ENCODE measurements around the gene CKAP5.

Gene CKAP5

DNA sequence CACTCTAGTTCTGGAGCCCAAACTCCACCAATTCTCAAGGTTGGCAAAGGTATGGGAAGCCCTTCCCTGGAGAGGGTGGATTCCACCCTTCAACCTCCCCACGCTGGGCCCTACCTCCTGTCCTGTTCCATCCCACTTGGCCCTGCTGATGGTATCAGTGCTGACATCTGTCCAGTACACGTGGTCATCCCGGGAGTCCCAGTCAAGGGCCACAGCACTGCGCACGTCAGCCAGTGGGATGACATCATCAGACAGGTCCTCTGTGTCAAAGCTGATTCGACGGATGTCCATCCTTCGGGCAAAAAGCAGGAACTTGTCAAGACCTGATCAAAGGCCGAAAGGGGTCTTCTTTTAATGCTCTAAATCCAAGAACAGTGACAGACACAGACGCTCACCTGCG, 40.1 kb upstream of the CKAP5 start:
- TF ChIP-seq, protein P1, sequence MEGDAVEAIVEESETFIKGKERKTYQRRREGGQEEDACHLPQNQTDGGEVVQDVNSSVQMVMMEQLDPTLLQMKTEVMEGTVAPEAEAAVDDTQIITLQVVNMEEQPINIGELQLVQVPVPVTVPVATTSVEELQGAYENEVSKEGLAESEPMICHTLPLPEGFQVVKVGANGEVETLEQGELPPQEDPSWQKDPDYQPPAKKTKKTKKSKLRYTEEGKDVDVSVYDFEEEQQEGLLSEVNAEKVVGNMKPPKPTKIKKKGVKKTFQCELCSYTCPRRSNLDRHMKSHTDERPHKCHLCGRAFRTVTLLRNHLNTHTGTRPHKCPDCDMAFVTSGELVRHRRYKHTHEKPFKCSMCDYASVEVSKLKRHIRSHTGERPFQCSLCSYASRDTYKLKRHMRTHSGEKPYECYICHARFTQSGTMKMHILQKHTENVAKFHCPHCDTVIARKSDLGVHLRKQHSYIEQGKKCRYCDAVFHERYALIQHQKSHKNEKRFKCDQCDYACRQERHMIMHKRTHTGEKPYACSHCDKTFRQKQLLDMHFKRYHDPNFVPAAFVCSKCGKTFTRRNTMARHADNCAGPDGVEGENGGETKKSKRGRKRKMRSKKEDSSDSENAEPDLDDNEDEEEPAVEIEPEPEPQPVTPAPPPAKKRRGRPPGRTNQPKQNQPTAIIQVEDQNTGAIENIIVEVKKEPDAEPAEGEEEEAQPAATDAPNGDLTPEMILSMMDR (IDR thresholded peaks at IDR 0.05): no peak
- H3K9me3 ChIP-seq (ENCODE audit: control insufficient read depth, low read length): no peaks in the 10 kb centered on the region
- no peak overlapping the region for H3K27ac ChIP-seq
- no peak overlapping the region for H2AFZ ChIP-seq
- no peak overlapping the region for H3K4me3 ChIP-seq (ENCODE audit: low read depth, low read length)
- no peaks in the 10 kb centered on the region for H3K4me1 ChIP-seq
- no peaks in the 10 kb centered on the region for H3K36me3 ChIP-seq (ENCODE audit: control insufficient read depth, insufficient read depth, low read length)
- H3K4me2 ChIP-seq (ENCODE audit: low read length): no peak overlapping the region
- no peak overlapping the region for H3K9ac ChIP-seq
- H3K27me3 ChIP-seq (ENCODE audit: control insufficient read depth, insufficient read depth, low read length): no peaks in the 10 kb centered on the region
- H3K79me2 ChIP-seq: no peaks in the 10 kb centered on the region

DNA sequence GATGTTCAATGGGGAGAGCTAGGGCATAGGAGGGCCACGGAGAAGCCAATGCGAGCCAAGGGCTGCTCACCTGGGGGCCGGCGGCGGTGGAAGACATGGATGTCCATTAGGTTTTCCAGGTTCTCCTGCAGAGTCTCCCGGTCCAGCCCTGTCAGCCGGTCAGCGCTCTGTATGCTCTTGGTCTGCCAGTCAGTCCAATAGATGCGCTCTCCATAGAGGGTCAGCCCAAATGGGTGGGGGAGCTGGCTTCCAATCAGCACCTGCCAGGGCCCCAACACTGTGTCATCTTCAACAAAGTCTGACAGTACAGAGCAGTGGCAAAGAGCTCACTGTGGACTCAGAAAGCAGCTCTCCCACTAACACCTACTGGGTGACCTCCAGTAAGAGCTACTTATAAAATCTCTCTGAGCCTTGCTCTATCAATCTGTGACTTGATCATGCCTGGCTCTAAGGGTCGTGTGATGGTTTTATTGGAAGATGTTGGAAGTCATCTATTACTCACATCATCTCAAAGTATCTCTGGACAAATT, 33.0 kb upstream of the CKAP5 start:
- H3K27ac ChIP-seq: no peak overlapping the region
- H3K27me3 ChIP-seq (ENCODE audit: control insufficient read depth, insufficient read depth, low read length): no peaks in the 10 kb centered on the region
- TF ChIP-seq, protein P1 (IDR thresholded peaks at IDR 0.05): no peak
- no peaks in the 10 kb centered on the region for H3K9me3 ChIP-seq (ENCODE audit: control insufficient read depth, low read length)
- no peaks in the 10 kb centered on the region for H3K4me1 ChIP-seq
- no peak overlapping the region for H2AFZ ChIP-seq
- no peaks in the 10 kb centered on the region for H3K36me3 ChIP-seq (ENCODE audit: control insufficient read depth, insufficient read depth, low read length)
- no peak overlapping the region for H3K4me3 ChIP-seq (ENCODE audit: low read depth, low read length)
- H3K4me2 ChIP-seq (ENCODE audit: low read length): no peak overlapping the region
- H3K9ac ChIP-seq: no peak overlapping the region
- no peaks in the 10 kb centered on the region for H3K79me2 ChIP-seq

DNA sequence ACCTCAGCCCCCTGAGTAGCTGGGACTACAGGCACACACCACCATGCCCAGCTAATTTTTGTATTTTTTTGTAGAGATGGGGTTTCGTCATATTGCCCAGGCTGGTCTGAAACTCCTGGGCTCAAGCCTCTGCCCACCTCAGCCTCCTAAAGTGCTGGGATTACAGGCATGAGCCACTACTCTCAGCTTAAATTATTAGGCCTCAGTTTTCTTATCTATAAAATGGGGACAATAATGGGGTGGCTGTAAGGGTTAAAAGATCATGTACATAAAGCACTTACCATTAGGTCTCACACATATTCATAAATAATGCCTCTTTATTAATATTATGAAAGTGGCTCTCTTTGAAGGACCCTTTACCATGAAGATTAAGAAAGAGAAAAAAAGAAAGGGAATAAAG, 31.5 kb upstream of the CKAP5 start:
- Histone ChIP-seq H3K27ac (no peak overlapping the region), H3K79me2 (no peaks in the 10 kb centered on the region), H3K4me1 (no peaks in the 10 kb centered on the region), H3K36me3 (ENCODE audit: control insufficient read depth, insufficient read depth, low read length) (no peaks in the 10 kb centered on the region), H3K9me3 (ENCODE audit: control insufficient read depth, low read length) (no peaks in the 10 kb centered on the region), H3K4me2 (ENCODE audit: low read length) (no peak overlapping the region), H3K9ac (no peak overlapping the region), H3K27me3 (ENCODE audit: control insufficient read depth, insufficient read depth, low read length) (no peaks in the 10 kb centered on the region), H2AFZ (no peak overlapping the region), H3K4me3 (ENCODE audit: low read depth, low read length) (no peak overlapping the region)
- TF ChIP-seq, protein P1 (IDR thresholded peaks at IDR 0.05): no peak

DNA sequence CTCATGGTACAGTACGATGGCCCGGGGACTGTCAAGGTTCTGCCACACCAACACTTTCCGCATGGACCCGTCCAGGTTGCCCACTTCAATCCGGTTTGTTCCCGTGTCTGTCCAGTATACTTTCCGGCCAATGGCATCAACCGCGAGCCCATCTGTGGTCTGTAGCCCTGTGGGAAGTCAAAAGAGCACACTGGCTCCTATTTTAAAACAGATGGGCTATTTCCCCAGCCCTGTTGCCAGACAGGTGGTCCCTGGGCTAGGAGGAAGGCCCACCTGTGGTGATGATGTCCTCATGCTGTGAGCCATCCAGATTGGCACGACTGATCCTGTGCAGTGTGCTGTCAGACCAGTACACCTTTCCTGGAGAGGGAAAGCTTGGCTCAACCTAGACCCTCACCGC, 30.4 kb upstream of the CKAP5 start:
- Histone ChIP-seq H3K27ac (no peak overlapping the region), H3K79me2 (no peaks in the 10 kb centered on the region), H3K36me3 (ENCODE audit: control insufficient read depth, insufficient read depth, low read length) (no peaks in the 10 kb centered on the region), H3K4me2 (ENCODE audit: low read length) (no peak overlapping the region), H3K4me1 (no peaks in the 10 kb centered on the region), H3K4me3 (ENCODE audit: low read depth, low read length) (no peak overlapping the region), H2AFZ (no peak overlapping the region), H3K9me3 (ENCODE audit: control insufficient read depth, low read length) (no peaks in the 10 kb centered on the region), H3K27me3 (ENCODE audit: control insufficient read depth, insufficient read depth, low read length) (no peaks in the 10 kb centered on the region), H3K9ac (no peak overlapping the region)
- TF ChIP-seq, protein P1 (IDR thresholded peaks at IDR 0.05): no peak

DNA sequence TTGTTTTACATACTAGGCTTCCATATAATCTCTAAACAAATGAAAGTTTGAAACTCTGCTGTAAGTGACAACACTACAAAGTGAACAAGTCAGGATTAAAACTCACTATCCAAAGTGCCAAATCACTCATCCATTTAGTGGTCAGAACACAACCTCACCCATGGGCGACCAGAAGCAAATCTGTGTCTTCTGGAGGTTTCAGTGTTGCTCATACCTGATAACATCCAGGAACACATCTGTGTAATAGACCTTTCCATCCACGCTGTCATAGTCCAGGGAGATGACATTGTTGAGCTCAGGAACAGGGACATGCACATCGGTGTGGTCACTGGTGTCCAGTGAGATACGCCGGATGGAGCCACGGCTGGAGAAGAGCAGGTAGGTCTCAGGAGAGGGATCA, 28.5 kb upstream of the CKAP5 start:
- H3K79me2 ChIP-seq: no peaks in the 10 kb centered on the region
- no peaks in the 10 kb centered on the region for H3K36me3 ChIP-seq (ENCODE audit: control insufficient read depth, insufficient read depth, low read length)
- H3K9ac ChIP-seq: no peak overlapping the region
- no peaks in the 10 kb centered on the region for H3K4me1 ChIP-seq
- no peak overlapping the region for H3K4me3 ChIP-seq (ENCODE audit: low read depth, low read length)
- no peaks in the 10 kb centered on the region for H3K9me3 ChIP-seq (ENCODE audit: control insufficient read depth, low read length)
- TF ChIP-seq, protein P1 (IDR thresholded peaks at IDR 0.05): no peak
- no peaks in the 10 kb centered on the region for H3K27me3 ChIP-seq (ENCODE audit: control insufficient read depth, insufficient read depth, low read length)
- H3K4me2 ChIP-seq (ENCODE audit: low read length): no peak overlapping the region
- no peak overlapping the region for H2AFZ ChIP-seq
- no peak overlapping the region for H3K27ac ChIP-seq
